Stimulated activated naive CD4-positive, alpha-beta T cell treated with Interleukin-2 at 50 U/mL for 16 hours (primary cell): ENCODE measurements around the gene TKFC.

Experiments
- DNase-seq: peaks from one replicate; lab custom pipeline; 2025; lab: John Stamatoyannopoulos, UW

TKFC gene, protein sequence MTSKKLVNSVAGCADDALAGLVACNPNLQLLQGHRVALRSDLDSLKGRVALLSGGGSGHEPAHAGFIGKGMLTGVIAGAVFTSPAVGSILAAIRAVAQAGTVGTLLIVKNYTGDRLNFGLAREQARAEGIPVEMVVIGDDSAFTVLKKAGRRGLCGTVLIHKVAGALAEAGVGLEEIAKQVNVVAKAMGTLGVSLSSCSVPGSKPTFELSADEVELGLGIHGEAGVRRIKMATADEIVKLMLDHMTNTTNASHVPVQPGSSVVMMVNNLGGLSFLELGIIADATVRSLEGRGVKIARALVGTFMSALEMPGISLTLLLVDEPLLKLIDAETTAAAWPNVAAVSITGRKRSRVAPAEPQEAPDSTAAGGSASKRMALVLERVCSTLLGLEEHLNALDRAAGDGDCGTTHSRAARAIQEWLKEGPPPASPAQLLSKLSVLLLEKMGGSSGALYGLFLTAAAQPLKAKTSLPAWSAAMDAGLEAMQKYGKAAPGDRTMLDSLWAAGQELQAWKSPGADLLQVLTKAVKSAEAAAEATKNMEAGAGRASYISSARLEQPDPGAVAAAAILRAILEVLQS

DNA sequence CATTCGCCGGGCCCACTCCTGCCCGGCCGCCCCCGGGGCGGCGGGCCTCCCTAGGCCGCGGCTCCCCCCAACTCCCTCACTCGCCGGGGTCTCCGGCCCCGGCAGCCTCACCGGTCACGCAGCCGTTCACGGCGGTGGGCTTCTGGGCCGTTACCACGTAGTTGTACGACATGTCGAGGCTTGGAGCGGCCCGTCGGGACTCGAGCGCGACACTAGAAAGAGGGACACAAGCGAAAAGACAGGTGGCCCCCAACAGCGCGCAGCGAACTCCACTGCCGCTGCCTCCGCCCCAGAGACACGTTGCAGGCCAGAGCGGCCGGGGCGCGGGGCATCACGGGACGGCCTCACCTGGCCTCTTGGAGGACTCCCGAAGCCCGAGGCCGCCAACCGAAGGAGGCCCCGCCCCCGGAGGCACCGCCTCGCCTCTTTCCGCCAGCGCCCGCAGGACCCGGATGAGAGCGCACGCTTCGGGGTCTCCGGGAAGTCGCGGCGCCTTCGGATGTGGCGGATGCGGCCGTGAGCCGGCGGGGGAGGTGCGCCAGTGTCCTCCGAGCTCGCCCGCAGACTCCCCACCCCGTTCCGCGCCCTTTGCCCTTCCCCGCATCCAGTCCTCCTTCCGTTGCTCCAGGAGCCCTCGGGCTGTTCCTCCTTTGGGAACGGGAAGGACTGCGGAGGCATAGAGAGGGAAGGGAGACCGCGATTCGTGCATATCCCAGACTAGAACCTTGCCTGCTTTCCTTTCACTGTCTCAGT is at the start of gene TKFC, which contains the start of gene DDB1:
TKFC (plus strand) TSS at position 432 of the 753 bp plus-strand sequence. CDS start 1,501 bp downstream, outside the sequence.
DDB1 (minus strand) TSS at position 309 of the 753 bp plus-strand sequence; CDS start at position 172, 137 bp downstream.
- DNase-seq: peak; percentile 97

DNA sequence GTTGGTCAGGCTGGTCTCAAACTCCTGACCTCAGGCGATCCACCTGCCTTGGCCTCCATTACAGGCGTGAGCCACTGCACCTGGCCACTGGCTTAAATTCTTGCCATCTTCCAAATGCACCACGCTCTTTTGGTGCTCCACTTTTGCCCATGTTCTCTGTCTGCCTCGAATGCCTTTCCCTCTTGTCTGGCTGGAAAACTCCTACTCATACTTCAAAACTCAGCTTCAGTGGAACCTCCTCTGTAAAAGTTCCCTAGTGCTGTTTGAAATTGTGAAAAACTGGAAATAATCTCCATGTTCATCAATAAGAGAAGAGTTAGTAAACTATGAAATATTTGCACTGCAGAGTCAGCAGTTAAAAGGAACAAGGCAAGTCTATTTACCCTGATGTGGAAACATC is 49.4 kb upstream of the TKFC start:
- DNase-seq: no peak

GRCh38 chr11:61287338-61287977 is 45.6 kb upstream of the TKFC start:
- DNase-seq: no peak

DNA sequence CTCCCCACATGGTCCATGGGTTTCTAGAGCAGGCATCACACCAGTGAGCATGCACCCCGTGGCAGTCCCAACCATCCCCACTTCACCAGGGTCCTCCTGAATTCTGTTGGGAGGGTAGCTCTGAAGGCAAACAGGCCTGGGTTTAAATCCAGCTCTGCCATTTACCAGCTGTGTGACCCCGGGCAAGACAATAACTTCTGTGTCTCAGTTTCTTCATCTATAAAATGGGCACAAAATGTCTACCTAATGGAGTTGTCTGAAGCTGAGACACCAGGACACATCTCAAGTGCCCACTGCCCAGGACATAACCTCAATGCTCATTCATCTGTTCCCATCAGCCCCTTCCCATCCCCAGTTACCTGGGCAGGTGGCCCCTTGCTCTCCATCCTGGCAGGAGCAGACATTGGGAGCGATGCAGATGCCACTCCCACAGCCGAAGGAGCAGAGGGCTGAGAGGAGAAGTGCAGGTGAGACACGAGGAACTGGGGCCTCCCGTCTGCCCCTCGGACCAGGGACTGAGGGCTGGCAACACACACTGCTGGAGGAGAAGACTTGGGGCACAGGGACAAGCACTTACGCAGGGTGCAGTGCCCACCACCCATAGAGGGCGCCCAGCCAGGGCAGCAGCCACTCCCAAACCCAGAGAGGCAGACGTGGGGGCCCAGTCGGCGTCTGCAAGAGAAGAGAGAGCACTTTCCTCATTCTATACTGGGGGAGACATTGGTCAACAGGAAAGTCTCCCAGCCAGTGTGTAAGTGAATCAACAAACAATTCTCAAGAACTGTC is 41.9 kb upstream of the TKFC start:
- no peak for DNase-seq

DNA sequence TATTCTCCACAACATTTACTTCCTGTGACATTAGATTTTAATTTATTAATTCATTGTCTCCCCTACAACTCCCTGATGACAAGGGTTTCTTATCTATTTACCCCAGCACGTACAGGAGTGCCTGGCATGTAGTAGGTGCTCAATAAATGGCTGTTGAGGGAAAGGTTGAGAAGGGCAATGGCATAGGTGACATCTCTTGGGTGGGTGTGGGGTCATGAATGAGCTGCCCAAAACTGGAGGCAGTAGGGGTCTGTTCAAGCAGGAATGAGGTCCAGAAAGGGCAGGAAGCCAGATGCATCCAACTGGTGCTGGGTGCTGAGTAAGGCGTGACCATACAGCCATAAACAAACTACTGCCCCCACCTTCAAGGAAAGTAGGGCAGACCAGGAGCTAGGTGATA is 40.7 kb upstream of the TKFC start:
- no peak for DNase-seq

DNA sequence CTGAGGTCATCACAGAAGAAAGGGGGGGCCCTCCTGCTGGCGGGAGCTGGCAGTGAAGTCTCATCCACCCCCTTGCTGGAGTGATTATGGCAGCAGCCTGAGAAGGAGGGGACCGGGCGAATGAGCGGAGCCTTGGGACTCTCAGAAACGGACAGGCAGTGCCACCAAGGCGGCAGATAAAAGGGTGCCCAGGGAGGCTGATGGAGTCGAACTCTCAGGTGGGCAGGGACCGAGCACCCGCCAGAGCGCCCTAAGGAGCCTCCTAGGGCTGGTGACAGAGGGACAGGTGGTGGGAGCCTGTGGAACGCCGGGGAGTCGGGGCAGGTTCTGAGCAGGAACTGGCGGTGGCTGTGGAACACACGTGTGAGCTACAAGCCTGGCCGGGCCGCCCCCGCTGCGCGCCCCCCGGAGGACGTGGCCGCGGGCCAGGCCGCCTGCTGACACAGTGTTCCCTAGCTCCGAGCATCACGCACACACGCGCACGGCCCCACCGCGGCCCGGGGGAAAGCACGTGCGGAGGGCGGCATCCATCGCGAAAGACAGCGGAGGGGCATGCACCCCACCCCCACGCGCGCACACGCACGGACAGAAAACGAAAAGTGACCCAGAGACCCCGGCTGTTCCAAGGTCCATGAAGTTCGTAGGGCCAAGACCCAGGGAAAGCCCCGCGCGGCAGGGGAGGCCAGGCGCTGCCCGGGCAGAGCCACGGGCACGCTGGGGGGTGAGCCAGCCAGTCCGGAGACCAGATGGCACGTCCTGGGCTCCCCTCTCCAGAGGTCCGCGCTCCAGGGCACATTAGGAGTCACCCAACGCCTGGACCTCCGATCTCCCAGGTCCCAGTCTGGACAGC is 38.9 kb upstream of the TKFC start:
- DNase-seq: peak; percentile 18

- DNase-seq: peak; percentile 54
Observed at GRCh38 chr11:61294717-61295595, 38.1 kb upstream of the TKFC start, which contains the start of gene VWCE. Gene VWCE (minus strand): TSS chr11:61295316. CDS start chr11:61295037, 279 bp downstream.

DNA sequence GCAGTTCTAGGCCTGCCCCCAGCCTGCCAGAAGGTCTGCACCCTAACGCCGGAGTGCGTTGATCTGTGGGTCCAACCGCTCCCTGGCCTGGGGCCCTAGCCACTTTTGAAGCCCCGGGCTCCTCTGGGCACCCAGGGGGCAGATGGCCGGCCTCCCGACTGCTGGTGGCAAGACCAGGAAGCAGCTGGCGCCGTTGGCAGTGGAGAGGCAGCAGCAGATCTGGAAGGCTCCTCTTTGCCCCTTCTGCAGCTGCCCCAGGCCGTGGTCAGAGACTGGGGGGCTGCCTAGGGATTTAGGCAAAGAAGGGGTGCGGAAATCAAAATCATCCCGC is 37.5 kb upstream of the TKFC start:
- no peak for DNase-seq

DNA sequence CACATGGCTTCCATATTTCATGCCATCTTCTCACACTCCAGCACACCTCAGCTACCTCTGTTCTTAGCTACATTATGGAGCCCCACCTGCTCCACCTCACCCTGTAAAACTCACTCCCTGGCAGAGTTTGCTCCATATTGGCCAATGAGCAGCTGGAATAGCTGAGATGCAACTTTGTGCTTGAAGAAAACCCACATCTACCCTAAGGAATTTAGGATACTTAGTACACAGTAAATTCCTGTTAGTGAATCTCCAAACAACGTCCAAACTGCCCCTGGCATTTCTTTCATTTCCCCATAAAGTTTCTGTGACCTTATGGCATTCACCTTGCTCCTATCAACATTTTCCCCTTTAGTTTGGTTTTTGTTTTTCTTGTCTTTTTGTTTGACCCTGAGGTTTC is 35.7 kb upstream of the TKFC start:
- DNase-seq: no peak

DNA sequence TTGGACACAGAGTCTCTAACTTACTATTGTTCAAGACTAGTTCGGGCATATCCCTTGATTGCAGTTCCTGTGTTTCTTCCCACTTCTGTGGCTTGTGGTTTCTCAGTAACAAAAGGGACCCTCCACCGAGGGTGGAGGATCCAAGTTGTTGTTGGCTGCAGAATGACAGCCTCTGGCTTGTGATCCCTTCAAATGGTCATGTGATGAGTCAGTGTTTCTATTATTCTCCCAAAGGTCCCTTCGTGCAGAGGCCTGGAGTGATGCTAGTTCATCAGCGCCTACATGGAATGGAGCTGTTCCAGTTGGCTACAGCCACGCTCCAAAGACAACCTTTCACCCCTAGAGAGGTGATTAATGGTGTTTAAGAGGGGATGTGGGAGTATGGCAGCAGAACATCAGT is 35.3 kb upstream of the TKFC start:
- DNase-seq: no peak

DNA sequence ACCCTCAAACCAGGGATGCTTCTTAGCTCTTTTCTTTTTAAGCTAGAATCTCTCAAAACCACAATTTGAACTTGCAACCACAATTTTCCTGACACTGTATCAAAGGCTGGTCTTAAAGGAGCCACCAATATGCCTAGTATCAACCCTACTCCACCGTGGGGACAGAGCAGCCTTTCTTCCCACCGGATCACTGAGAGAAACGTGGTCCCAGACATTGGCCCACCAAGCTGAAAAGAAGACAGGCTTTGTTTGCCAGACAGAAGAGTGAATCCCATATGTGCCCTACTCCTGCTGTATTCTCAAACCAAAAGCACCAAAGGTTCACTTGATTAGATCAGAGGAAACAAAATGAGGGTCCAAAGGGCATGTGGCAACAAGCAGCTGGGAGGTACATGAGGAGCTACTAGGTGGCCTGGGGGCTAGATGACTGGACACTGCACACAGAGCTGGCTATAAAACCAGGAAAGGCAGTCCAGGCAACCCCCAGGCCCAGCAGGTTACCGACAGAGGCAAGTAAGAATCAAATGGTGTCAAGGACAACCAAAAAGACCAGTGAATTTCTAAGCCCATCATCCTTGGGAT is 34.3 kb upstream of the TKFC start:
- DNase-seq: no peak

DNA sequence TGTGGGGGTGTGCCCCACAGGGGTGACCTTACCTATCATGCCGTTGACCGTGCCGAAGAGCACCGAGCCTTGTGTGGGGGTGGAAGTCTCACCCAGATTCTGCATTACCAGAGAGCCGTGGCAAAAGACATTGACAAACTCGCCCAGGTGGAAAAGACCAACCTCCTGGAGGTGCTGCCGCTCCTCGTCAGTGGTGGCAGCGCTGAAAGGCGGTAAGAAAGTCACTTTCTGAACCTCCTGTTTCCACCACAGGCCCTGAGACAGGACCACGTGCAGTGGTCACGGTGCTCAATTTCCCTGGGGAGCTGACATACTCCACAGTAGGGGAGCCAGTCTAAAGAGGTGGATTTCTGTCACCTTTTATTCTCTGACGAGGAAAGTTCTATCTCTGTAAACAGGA is 30.5 kb upstream of the TKFC start:
- no peak for DNase-seq

DNA sequence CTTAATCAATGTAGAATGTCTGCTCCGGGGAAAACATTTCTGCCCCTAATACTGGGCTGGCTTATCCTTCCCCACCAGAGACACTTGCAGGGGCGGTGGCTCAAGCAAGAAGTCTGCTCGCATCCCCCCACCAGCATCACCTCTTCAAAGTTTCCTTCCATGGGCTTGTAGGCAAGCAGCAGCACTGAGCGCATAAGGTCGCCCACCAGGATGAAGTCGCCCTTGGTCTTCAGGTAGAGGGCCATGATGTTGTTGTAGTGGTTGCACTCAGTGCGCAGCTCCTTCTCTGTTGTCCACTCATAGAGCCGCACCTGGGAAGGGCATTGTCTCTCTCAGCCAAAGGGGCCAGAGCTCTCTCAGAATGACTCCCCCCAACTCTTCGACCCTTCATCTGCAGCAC is 29.3 kb upstream of the TKFC start:
- no peak for DNase-seq

DNA sequence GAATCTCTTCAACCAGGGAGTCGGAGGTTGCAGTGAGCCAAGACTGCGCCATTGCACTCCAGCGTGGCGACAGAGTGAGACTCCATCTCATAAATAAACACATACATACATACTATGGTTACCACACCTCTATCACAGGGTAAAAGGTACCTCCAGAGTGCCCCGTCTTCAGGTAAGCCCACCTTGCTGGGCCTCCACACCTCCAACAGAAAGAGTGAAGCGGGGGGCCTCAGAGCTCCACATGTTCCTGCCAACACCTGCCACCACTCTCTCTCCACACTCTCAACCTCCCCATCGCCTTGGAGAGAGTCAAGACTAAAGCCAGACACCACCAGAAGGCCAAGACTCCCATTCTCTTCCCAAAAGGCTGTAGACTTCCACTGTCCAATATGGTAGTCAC is 27.6 kb upstream of the TKFC start:
- DNase-seq: no peak

DNA sequence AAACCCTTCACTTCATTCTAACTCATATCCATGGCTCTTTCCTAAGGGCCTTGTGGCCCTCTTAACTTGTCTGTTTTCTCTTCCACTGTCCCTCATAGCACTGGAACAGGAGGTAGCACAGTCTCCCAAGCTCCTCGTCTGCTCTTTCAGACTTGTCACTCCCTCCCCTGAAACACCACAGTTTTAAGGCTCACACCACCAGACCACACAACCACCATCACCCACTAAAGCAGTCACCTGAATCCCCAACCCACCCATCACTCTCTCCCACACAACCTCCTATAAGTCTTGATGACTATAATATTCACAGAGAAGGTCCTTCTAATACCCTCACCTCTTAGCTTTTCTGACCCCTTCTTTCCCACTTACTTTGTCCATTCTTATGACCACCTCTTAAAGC is 26.8 kb upstream of the TKFC start:
- DNase-seq: no peak

- no peak for DNase-seq
Observed at GRCh38 chr11:61307354-61307753, 25.7 kb upstream of the TKFC start.

- DNase-seq: no peak
Observed at GRCh38 chr11:61309141-61309540, 23.9 kb upstream of the TKFC start.

DNA sequence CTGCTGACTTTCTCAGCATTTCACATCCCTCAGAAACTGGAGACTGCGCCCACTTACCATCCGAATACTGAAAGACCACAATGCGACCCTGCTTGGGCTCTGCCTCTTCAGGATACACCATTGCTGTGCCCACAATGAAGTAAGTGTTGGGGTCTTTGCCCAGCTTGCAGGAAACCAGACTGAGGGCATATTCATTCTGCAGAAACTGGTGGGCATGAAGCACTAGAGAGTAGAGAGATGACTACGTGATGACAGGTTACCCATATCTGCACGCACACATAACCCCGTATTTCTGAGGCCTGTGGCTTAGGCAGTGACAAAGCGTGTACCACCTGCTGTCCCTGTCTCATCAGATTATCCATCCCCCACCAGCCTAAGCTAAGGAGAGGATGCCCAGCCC is 23.3 kb upstream of the TKFC start:
- DNase-seq: no peak

DNA sequence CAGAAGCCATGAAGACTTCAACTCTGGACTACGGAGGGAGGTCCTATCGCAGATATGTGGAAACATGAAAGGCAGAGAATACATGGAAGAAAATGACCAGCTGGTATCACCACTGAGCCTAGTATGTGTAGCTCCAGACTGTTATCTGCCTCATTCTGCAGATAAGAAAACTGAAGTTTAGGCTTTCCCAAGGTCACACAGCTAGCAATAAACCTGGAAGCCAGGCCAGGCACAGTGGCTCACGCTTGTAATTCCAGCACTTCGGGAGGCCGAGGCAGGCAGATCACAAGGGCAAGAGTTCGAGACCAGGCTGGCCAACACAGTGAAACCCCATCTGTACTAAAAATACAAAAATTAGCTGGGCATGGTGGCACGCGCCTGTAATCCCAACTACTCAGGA is 22.3 kb upstream of the TKFC start:
- DNase-seq: no peak
